NT2/D1 (cell line): Measurements from ENCODE around the gene TMPO.
A peak's percentile ranks its signal among the peaks of the same experiment; 100 is the strongest.

ENCODE experiments used
- DNase-seq: peaks from one replicate; pipeline ENCODE4 v3.0.0-alpha.2; 2011; ENCODE audit warnings: low read depth, low spot score
- H3K27me3 ChIP-seq: 2 replicates; pipeline ENCODE4 v1.6.0; 2011; ENCODE audit warnings: mild to moderate bottlenecking; ENCODE audit not compliant: insufficient read length, insufficient read depth
- H3K36me3 ChIP-seq: 2 replicates; pipeline ENCODE4 v1.6.1; 2011; ENCODE audit warnings: mild to moderate bottlenecking, low read length, mixed read lengths; ENCODE audit not compliant: insufficient read depth, insufficient read length
- H3K4me1 ChIP-seq: 2 replicates; pipeline ENCODE4 v1.5.1; 2011; ENCODE audit not compliant: insufficient read depth, insufficient read length
- H3K4me3 ChIP-seq: 2 replicates; pipeline ENCODE4 v1.5.1; 2011; ENCODE audit warnings: low read depth; ENCODE audit not compliant: insufficient read length
- H3K9ac ChIP-seq: 2 replicates; pipeline ENCODE4 v1.6.0; 2011; ENCODE audit warnings: low read depth; ENCODE audit not compliant: insufficient read length
- H3K9me3 ChIP-seq: 2 replicates; pipeline ENCODE4 v1.5.1; 2011; ENCODE audit warnings: mild to moderate bottlenecking, low read length; ENCODE audit not compliant: insufficient read depth
- SUZ12 ChIP-seq: IDR thresholded peaks from 2 replicates; pipeline ENCODE4 v1.6.1; 2011; ENCODE audit not compliant: insufficient read length, insufficient read depth; ENCODE audit errors: extremely low read depth
- YY1 ChIP-seq: IDR thresholded peaks from 2 replicates; pipeline ENCODE4 v1.6.1; 2011; ENCODE audit not compliant: insufficient read length, insufficient read depth
- ZNF274 ChIP-seq: IDR thresholded peaks from 2 replicates; pipeline ENCODE4 v1.6.1; 2011; ENCODE audit warnings: mild to moderate bottlenecking, low read depth, low read length

TMPO gene

DNA sequence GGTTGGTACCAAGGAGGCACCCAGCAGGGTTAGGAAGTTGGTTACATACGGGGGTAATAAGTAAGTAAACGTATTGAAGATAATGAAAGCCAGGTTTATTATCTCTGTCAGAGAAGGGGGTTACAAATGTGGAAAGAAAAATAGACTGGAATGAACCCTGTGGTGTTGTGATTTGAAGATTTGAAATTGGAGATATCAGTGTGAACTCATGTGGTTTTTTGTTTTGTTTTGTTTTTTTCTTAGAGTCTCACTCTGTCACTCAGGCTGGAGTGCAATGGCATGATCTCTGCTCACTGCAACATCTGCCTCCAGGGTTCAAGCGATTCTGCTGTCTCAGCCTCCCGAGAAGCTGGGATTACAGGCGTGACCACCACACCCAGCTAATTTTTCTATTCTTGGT is 64.0 kb downstream of the TMPO start:
- DNase-seq: no peak
- TF ChIP-seq SUZ12: no peak
- no peak for TF ChIP-seq ZNF274
- TF ChIP-seq YY1: no peak
- no peaks in the 10 kb centered on the region for H3K36me3 ChIP-seq
- no peaks in the 10 kb centered on the region for H3K9me3 ChIP-seq
- H3K9ac ChIP-seq: no peak overlapping the region
- no peak overlapping the region for H3K4me3 ChIP-seq
- no peaks in the 10 kb centered on the region for H3K27me3 ChIP-seq
- H3K4me1 ChIP-seq: no peaks in the 10 kb centered on the region

DNA sequence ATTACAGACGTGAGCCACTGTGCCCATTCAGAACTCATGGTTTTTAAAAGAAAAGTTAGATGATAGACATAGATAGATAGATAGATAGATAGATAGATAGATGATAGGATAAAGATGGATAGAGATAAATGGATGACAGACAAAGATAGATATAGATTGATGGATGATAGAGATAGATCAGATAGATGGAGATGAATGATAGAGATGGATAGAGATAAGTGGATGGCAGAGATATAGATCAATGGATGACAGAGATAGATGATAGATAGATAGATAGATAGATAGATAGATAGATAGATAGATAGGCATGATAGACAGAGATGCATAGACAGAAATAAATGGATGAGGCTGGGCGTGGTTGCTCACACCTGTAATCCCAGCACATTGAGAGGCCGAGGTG is 64.4 kb downstream of the TMPO start:
- Histone ChIP-seq H3K4me3 (no peak overlapping the region), H3K36me3 (no peaks in the 10 kb centered on the region), H3K4me1 (no peaks in the 10 kb centered on the region), H3K27me3 (no peaks in the 10 kb centered on the region), H3K9ac (no peak overlapping the region), H3K9me3 (no peaks in the 10 kb centered on the region)
- TF ChIP-seq YY1: no peak
- TF ChIP-seq SUZ12: no peak
- no peak for TF ChIP-seq ZNF274
- no peak for DNase-seq

DNA sequence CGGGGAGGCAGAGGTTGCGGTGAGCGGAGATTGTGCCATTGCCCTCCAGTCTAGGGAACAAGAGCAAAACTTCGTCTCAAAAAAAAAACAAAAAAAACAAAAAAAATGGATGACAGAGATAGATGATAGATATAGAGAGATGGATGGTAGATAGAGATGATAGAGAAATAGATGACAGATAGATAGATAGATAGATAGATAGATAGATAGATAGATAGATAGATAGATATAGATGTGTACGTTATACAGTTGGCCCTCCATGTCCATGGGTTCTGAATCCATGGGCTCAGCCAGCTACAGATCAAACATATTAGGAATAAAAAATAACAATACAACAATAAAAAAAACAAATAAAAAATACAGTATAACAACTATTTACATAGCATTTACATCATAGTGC is 65.3 kb downstream of the TMPO start:
- Histone ChIP-seq H3K4me1 (no peaks in the 10 kb centered on the region), H3K27me3 (no peaks in the 10 kb centered on the region), H3K9ac (no peak overlapping the region), H3K36me3 (no peaks in the 10 kb centered on the region), H3K4me3 (no peak overlapping the region), H3K9me3 (no peaks in the 10 kb centered on the region)
- no peak for DNase-seq
- TF ChIP-seq SUZ12 (no peak), YY1 (no peak), ZNF274 (no peak)

DNA sequence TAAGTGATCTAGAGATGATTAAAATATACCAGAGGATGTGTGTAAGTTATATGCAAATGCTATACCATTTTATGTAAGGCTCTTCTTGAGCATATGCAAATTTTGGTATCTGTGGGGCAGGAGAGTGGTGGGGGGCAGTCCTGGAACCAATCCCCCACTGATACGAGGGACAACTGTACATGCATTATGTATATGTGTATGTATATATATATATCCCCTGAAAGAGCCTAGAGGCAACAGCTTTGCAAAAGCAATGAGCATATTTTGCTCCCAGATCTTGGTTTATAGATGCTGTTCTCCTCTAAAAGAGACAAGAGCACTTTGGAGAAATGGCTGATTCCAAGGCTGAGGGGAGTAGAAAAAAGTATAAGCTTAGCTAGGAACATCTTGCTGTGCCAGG is 65.7 kb downstream of the TMPO start:
- no peak for DNase-seq
- no peaks in the 10 kb centered on the region for H3K36me3 ChIP-seq
- TF ChIP-seq ZNF274: no peak
- no peak for TF ChIP-seq YY1
- no peak for TF ChIP-seq SUZ12
- no peaks in the 10 kb centered on the region for H3K27me3 ChIP-seq
- H3K4me3 ChIP-seq: no peak overlapping the region
- no peaks in the 10 kb centered on the region for H3K9me3 ChIP-seq
- no peaks in the 10 kb centered on the region for H3K4me1 ChIP-seq
- H3K9ac ChIP-seq: no peak overlapping the region

DNA sequence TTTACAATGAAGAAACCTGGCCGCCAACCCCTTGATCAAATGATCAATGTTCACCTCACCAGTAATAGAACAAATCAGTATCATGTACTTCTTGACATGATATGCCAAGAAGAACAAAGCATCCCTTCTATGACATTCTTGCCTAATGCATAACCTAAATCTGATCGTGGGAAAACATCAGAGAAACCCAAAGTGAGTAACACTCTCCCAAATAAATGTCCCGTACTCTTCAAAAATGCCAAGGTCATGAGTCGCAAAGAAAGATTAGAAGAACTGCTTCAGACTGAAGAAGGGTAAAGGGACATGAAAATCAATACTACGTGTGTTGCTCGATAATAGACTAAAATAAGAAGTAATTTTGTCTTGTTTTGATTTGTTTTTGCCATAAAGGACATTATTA is 66.7 kb downstream of the TMPO start:
- Histone ChIP-seq H3K4me1 (no peaks in the 10 kb centered on the region), H3K9me3 (no peaks in the 10 kb centered on the region), H3K36me3 (no peaks in the 10 kb centered on the region), H3K4me3 (no peak overlapping the region), H3K27me3 (no peaks in the 10 kb centered on the region), H3K9ac (no peak overlapping the region)
- TF ChIP-seq YY1: no peak
- no peak for TF ChIP-seq ZNF274
- no peak for TF ChIP-seq SUZ12
- DNase-seq: no peak

DNA sequence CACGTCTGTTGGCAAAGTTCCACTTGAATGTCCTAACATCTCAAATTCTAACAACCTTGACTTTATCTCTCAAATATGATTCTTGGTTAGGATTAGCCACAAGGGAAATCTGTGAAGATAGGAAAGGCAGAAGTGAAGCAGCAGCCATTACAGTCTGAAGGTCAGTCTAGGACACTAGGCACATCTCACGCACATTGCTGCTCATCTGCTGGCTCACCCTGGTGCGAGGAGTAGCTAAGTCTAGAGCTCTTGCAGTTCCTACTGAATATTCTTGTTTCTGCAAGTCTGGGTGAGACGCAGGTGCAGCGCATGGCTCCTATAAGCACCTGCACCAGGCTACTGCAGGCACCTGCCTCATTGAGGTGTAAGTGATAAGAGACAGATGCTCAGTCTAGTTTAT is 71.7 kb downstream of the TMPO start:
- no peak for DNase-seq
- H3K36me3 ChIP-seq: no peaks in the 10 kb centered on the region

DNA sequence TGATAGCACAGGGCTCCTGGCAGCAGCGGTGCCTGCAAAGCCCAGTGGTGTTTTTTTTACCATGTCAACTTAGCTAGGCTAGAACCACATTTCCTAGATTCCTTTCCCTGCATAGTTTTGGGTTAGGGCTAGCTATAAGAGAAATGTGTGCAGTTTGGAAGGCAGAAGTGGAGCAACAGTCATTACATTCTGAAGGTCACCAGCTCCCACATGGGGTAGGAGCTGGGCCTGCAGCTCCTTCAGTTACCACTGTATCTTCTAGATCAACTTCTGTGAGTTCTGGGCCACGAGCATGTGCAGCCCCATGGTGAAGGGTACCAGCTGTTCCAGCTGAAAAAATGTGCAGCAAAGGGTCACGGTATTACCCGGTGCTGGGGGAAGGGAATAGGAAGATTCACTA is 75.8 kb downstream of the TMPO start:
- no peak for DNase-seq
- Histone ChIP-seq H3K27me3 (no peaks in the 10 kb centered on the region), H3K9me3 (no peaks in the 10 kb centered on the region), H3K4me3 (no peak overlapping the region), H3K9ac (no peak overlapping the region), H3K4me1 (no peaks in the 10 kb centered on the region), H3K36me3 (peaks cover 24% of the 10 kb centered on the region)
- TF ChIP-seq YY1 (no peak), ZNF274 (no peak), SUZ12 (no peak)

More for the DNA sequence above, 71.7 kb downstream of the TMPO start:
- TF ChIP-seq SUZ12 (no peak), ZNF274 (no peak), YY1 (no peak)
- Histone ChIP-seq H3K4me1 (no peaks in the 10 kb centered on the region), H3K27me3 (no peaks in the 10 kb centered on the region), H3K9me3 (no peaks in the 10 kb centered on the region), H3K4me3 (no peak overlapping the region), H3K9ac (no peak overlapping the region)

DNA sequence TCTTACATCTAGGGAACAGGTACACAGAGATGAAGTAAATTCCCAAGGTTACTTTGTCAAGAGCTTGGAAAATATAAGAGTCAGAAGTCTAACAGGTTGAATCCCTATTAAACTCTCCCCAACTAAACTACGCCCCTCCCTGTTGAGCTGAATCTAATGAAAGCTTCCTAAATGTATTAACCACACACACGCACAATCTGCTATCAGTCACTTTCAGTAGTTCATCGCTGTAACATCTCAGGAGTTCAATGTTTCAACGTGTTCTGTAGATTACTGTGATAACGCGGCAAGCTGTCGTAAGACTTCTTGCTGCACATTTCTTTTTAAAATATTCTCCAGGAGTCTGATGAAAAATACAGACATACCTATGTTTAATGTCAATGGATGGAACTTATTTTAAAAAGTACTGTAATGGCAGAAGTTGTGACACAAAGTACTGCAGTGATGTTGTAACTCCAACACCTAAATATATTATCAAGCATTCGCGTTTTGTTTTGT is 77.5 kb downstream of the TMPO start:
- H3K9ac ChIP-seq: peak overlapping the region; percentile 14

More for the DNA sequence above, 77.5 kb downstream of the TMPO start:
- no peak for DNase-seq
- H3K27me3 ChIP-seq: no peaks in the 10 kb centered on the region
- H3K4me1 ChIP-seq: no peaks in the 10 kb centered on the region
- TF ChIP-seq SUZ12 (no peak), ZNF274 (no peak), YY1 (no peak)
- peak overlapping the region; percentile 3 for H3K4me3 ChIP-seq
- H3K36me3 ChIP-seq: peaks cover 41% of the 10 kb centered on the region
- H3K9me3 ChIP-seq: no peaks in the 10 kb centered on the region
